GM21447 (cell line): Measurements from ENCODE around the gene RPS27L.

Source experiments
- ATAC-seq: cut with Tn5 transposase; IDR thresholded peaks from one replicate; pipeline ENCODE4 v1.9.1; 2021; ENCODE audit not compliant: unreplicated experiment

The RPS27L gene

DNA sequence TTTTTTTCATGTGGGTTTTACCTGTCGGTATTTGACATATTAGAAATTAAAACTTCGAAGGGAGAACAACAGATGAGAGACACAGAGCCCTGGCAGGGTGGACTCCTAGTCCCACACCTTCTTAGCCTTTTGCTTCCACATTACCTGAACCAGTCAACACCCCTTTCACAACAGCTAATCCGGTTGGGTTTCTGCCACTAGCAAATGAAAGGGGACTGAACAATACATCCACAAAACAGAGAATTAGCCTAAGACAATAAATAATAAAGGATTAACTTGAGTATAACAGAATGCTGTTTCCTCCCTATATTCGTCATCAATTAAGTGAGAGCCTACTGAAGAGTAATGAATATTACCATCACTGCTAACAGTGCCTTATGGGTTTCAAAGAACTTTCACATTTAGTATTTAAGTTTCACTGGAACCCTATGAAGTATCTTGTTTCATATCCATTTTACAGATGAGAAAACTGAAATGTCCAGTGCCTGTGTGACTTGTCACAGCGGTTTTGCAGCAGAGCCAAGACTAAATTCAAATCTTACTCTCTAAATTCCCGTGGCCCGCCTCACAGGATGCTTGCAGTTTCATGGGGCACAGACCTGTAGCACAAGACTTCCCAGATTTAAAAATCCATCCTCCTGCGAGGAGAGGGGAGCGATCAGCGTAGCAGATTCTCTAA, 31.1 kb upstream of the RPS27L start:
- peak; percentile 3 for ATAC-seq

- no peak for ATAC-seq
Observed at GRCh38 chr15:63187589-63188226, 30.4 kb upstream of the RPS27L start.

DNA sequence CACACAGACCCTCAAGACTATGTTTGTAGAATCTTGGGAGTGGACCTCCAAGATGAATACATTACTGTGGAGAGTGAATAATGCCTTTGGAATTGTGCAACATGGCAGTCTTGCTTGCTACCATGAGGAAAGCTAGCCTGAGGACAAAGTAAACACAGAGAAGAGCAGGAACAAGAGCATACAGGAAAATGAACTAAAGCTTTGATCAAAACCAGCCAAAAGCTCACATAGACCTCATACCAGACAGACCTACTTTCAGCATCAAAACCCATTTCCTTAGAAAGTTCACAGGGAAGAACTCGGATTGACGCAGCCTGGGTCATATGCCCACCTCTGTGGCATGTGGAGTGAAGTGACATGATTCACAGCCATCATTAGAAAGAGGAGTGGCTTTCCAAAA, 28.8 kb upstream of the RPS27L start:
- no peak for ATAC-seq

- ATAC-seq = no peak
Observed at GRCh38 chr15:63185206-63185605, 27.9 kb upstream of the RPS27L start.

DNA sequence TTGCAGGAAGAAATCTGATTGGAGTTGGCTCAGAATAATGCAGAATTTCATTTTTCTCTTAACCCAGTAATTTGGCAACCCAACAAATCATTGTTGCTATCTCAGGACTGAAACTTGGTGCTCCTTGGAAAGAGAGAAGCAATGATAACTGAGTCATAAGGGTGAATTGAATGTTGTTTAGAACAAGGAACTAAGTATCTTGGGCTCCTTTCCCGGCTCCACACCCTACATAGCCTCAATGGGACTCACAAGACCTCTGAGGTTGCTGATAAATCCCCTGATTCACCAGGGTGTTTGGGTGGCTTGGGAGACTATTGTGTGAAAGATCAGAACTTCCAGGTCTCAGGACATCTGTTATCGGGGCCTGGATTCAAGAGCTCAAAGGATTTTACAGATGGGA, 24.4 kb upstream of the RPS27L start:
- ATAC-seq = no peak

DNA sequence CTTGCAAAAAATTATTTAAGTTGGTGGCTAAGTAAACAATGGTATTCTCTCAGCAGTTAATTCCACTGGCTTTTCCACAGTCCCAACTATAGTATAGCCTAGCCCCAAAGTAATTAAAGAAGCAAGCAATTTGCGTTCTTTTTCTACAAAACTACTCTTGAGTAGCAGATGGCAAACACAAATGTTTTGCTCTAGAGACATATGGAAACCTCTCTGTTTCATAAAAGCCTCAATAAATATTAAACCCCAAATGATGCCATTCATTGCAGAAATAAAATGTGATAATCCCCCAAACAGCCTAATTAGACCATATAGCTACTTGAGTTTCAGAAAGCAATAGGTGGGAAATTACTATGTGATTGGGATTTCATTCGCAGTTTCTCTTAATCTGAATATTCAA, 23.5 kb upstream of the RPS27L start:
- no peak for ATAC-seq

DNA sequence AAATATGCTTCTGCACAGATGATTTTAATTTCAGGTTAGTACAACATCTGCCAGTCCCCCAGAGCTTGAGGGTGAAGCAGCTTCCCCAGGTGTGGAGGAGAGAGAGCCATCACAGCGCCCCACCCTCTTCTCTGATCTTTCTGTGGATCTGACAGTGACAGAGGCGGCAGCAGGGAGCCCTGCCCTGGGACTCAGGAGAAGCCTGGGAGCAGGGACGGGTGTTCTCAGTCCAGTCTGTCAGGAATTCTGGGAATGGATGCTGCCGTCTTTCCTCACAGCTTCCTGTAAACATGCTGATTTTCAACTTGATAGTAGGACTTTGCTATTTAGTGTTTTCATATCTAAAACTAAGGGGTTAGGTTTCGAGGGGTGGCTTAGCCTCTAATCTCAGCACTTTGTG, 20.8 kb upstream of the RPS27L start:
- ATAC-seq = no peak

DNA sequence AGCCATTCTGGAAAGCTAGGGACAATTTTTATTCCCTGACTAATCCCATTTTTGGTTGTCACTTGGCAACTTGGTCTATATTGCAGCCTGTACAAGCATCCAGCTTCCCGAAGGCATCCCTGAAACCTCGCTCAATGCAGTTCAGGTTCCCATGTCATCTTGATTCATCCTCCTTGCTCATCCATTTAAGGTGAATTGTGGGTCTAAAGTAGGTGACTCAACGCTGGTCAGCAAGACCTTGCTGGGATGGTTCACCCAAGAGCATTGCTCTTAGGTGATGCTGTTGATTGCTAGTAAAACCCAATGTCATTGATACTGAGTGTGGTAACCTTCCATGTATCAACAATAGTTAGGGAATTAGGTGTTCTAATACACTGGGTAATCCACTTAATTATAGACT, 19.0 kb upstream of the RPS27L start:
- ATAC-seq = no peak

DNA sequence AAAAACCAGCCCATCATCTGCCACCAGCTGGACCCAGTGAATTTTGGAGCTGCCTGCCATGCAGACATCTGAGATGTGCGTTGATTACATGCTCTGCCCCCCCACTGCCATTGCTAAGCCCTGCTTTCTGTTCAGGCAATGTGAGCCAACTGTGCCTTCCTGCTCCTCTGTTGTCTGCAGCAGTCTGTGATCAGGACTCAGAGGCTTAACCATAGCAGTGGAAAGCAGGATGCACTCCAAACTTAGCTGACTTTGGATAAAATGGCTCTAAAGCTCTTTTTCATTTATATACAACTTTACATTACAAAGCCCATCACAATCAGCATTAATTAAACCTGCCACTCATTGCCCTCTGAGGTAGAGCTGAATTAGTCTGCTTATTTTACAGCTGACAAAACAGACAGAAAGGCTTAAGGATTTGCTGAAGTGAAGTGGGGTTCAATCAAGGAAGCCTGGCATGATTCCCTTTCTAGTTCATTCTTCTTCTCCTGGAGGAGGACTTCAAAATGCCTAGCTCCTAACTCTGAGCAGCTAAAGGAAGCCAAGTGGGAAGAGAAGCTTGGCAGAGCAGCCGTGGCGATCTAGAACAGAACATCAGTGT, 15.7 kb upstream of the RPS27L start:
- no peak for ATAC-seq

- ATAC-seq = no peak
Observed at GRCh38 chr15:63172376-63172775, 15.1 kb upstream of the RPS27L start.

- no peak for ATAC-seq
Observed at GRCh38 chr15:63169788-63170187, 12.5 kb upstream of the RPS27L start.

- ATAC-seq = no peak
Observed at GRCh38 chr15:63166219-63166618, 8.9 kb upstream of the RPS27L start.

GRCh38 chr15:63165166-63165859, 8.0 kb upstream of the RPS27L start:
- no peak for ATAC-seq

DNA sequence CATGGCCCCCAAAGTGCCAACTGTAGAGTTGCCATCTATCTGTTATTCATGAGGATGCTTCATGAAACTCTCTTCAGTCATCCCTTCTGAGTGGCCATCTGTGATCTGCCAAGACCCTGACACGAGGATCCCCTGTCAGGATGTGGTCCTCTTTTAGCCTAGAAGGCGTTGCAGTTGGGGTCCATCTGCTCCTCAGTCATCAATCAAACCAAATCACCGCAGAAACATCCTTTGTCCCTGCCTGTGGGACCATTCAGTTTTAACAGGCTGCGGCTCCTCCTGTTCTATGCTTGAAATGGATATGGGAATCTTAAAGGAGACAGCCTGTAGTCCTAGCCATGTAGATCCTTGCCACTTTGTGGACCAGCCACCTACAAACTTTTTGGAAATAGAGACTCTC, 5.9 kb upstream of the RPS27L start:
- no peak for ATAC-seq

- no peak for ATAC-seq
Observed at GRCh38 chr15:63160638-63161037, 3.4 kb upstream of the RPS27L start.

DNA sequence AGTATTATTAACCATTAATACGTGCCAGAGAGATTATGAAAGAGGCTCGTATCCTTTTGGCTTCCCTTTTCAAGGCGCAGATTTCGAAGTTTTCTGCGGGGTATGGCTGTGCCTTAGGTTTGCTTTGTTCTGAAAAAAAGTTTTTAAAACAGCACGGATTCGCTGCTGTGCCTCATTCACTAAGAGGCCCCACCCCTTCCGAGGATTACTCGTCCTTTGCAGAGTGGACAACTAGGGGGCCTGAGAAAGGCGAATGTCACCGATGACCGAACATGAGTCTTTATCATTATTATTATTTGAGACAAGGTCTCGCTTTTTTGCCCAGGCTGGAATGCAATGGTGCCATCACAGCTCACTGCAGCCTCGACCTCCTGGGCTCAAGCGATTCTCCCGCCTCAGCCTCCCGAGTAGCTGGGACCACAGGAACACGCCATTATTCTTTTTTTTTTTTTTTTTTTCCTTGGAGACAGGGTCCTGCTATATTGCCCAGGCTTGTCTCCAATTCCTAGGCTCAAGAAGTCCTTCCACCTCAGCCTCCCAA, 684 bp upstream of the RPS27L start:
- ATAC-seq = no peak

DNA sequence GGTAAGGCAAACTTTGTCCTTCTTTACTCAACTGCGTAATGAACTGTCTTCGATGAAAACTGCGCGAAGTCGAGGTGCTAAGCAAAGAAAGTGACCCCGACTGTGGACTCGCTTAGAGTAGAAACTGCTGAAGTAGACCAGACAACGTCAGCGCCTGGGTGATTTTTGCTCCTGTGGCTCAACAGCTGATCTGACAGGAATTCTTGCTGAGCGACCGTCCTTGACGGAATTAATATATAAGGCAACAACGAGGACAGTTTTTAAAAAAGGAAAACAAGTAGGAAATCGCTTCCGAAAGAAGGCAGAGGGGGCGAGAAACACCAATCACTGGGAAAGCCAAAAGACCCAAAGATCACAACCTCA, 541 bp downstream of the RPS27L start:
- no peak for ATAC-seq

DNA sequence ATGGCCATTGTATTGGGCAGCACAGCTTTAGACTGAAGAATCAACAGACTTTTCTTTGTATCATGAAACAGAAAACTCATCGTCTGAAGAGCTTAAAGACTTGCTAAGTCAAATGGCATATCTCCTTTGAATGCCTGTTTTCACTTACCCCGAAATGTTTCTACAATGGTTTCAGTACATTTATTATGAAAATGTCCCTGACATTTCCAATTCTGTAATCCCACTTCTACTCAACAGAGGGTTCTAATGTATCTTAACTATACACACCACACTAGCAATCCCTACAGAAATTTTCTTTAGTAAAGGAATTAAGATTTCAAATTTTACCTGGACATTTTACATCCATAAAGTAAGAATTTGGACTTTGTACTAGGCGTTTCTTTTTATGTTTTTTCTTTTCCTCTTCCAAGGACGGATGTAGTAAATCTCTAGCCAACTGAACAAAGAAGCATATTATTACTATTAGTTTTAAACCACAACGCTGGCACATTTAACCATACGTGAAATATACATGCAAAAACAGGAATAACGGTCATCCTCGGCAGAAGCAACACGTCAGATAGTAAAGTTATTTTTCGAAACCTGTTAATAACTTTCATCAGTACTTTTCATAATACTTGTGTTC, 1.1 kb downstream of the RPS27L start:
- ATAC-seq = no peak

- ATAC-seq = no peak
Observed at GRCh38 chr15:63155486-63155885, 1.8 kb downstream of the RPS27L start.

DNA sequence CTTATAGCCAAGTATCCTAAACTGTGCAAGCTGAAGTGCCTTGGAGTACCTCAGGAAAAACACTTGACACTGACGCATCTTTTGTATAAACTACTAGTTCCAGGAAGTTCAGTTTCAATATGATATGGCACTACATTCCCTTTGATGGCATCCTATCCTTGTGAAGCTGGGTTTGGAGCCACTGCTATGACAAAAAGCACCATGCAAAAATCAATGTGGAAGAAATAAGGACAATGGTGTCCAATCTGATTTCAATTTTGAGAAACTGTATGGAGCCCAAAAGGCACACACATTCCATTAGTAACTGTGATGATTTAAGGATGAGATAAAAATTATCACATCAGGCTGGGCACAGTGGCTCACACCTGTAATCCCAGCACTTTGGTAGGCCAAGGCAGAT, 5.6 kb downstream of the RPS27L start:
- no peak for ATAC-seq

DNA sequence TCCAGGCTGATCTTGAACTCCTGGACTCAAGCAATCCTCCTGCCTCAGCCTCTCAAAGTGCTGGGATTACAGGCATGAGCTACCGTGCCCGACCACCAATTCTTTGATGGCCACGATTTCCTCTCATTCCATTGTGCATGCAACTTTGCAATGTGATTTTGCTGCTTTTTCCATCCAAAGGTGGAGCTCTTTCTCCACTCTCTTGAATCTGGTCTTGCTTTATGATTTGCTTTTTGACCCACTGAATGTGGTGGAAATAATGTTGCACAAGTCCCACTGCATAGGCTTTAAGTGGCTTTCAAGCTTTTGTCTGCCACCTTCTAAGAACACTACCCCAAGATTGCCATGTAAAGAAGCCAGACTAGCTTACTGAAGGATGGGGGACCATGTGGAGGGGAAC, 10.6 kb downstream of the RPS27L start:
- no peak for ATAC-seq
